HepG2 (cell line): ENCODE results near the gene CDC42EP1. TPM values are rescaled to one million over a fixed set of nuclear protein-coding genes. Genes with fewer than 3 reads are reported as not detected.

ENCODE experiments used
- ATAC-seq: fragments of 200-7000 bp; cut with Tn5 transposase; 3 replicates; pipeline ENCODE4 v1.9.1; 2020; ENCODE audit warnings: mild to moderate bottlenecking, moderate library complexity
- BruUV-seq: library from RNA; stranded (reverse); fragments of 400-500 nt; replicated peaks from 2 replicates; lab custom pipeline; 2021; lab: Mats Ljungman, UMichigan
- CTCF ChIA-PET: fragments of 300-600 bp; formaldehyde crosslinking; extraction: SDS; loops from one replicate; lab custom pipeline; 2021; ENCODE audit warnings: low total read pairs, inconsistent platforms, low intra/inter-chr PET ratio; lab: Yijun Ruan, JAX
- POLR2A ChIA-PET: fragments of 350-600 bp; sonication (Branson Sonifier 250); formaldehyde crosslinking; loops from one replicate; lab custom pipeline; 2020; ENCODE audit warnings: antibody characterized with exemption, inconsistent platforms; lab: Yijun Ruan, JAX
- DNase-seq: peaks from one replicate; pipeline ENCODE4 v3.0.0-alpha.2; 2015; ENCODE audit warnings: low spot score
- FAIRE-seq: peaks from 3 replicates; lab custom pipeline; 2011; peaks lifted over from hg19 to GRCh38; lab: Jason Lieb, UNC
- H2AFZ ChIP-seq: one replicate; pipeline ENCODE4 v1.6.1; 2011; ENCODE audit warnings: low read length, inconsistent platforms
- H3K27ac ChIP-seq: fragments of 300-600 bp; 3 replicates; pipeline ENCODE4 v1.8.0; 2011; ENCODE audit warnings: mixed run types, mild to moderate bottlenecking, mixed read lengths, low read length, inconsistent platforms; ENCODE audit not compliant: insufficient read depth; ENCODE audit errors: extremely low read length
- H3K27me3 ChIP-seq, 2 experiments: fragments of 200-600 bp in 1 of 2; 2 replicates in 1 of 2; 3 replicates in 1 of 2; pipeline versions ENCODE4 v1.6.0 to v1.8.0; 2011; ENCODE audit warnings: low read length in 2 of 2, mild to moderate bottlenecking in 2 of 2, moderate library complexity in 2 of 2, inconsistent platforms in 1 of 2; ENCODE audit not compliant: insufficient read depth in 2 of 2, control insufficient read depth in 1 of 2
- H3K36me3 ChIP-seq, 2 experiments: fragments of 200-600 bp in 1 of 2; replicated peaks in 1 of 2; 2 replicates in 1 of 2; 3 replicates in 1 of 2; pipeline versions ENCODE4 v1.5.1 to v1.8.0; 2011; ENCODE audit warnings: low read length in 2 of 2, inconsistent platforms in 1 of 2; ENCODE audit not compliant: insufficient read depth in 2 of 2, control insufficient read depth in 1 of 2
- H3K4me1 ChIP-seq: 2 replicates; pipeline ENCODE4 v1.5.1; 2012; ENCODE audit warnings: low read length, inconsistent platforms; ENCODE audit not compliant: insufficient read depth
- H3K4me2 ChIP-seq: 2 replicates; pipeline ENCODE4 v1.6.0; 2011; ENCODE audit warnings: low read depth, low read length, inconsistent platforms
- H3K4me3 ChIP-seq, 3 experiments: fragments of 200-600 bp in 1 of 3; sonication (generic), shearing (Covaris generic) in 1 of 3; replicated peaks in 1 of 3; 2 replicates each; pipeline ENCODE4 v1.5.1; 2011 to 2016; ENCODE audit warnings: low read length in 3 of 3, inconsistent platforms in 2 of 3, low read depth in 2 of 3, mild to moderate bottlenecking in 2 of 3, control low read depth in 1 of 3, mixed read lengths in 1 of 3; ENCODE audit not compliant: insufficient read depth in 1 of 3
- H3K79me2 ChIP-seq: one replicate; pipeline ENCODE4 v1.6.1; 2011; ENCODE audit warnings: low read length, inconsistent platforms; ENCODE audit not compliant: insufficient read depth
- H3K9ac ChIP-seq: 2 replicates; pipeline ENCODE4 v1.6.0; 2011; ENCODE audit warnings: mild to moderate bottlenecking, low read depth, low read length, inconsistent platforms; ENCODE audit not compliant: insufficient read depth
- H3K9me3 ChIP-seq: 2 replicates; pipeline ENCODE4 v1.5.1; 2012; ENCODE audit warnings: mild to moderate bottlenecking, low read length
- H4K20me1 ChIP-seq: 2 replicates; pipeline ENCODE4 v1.6.0; 2011; ENCODE audit warnings: inconsistent platforms, mild to moderate bottlenecking, low read length, moderate library complexity; ENCODE audit not compliant: insufficient read depth
- ASH2L ChIP-seq: fragments of 300-600, 200-600 bp; sonication (generic); IDR thresholded peaks from 2 replicates; pipeline ENCODE4 v1.7.0; 2017; ENCODE audit warnings: low read depth, mild to moderate bottlenecking, moderate library complexity, mixed read lengths, low read length; ENCODE audit not compliant: insufficient read length
- CCAR2 ChIP-seq: fragments of 200-400 bp; formaldehyde crosslinking; optimal IDR thresholded peaks from 2 replicates; pipeline ENCODE3; 2018; ENCODE audit warnings: low read depth, mild to moderate bottlenecking, low read length, moderate library complexity
- HMG20A ChIP-seq: IDR thresholded peaks from 2 replicates; pipeline ENCODE4 v1.6.1; 2016; ENCODE audit warnings: borderline replicate concordance
- HNF4G ChIP-seq, 2 experiments: sonication (generic) in 1 of 2; formaldehyde crosslinking in 1 of 2; IDR thresholded peaks; 2 replicates each; pipeline versions ENCODE4 v1.4.0 to v1.6.1; 2011 to 2020; ENCODE audit warnings: borderline replicate concordance in 2 of 2, low read depth in 2 of 2, mild to moderate bottlenecking in 2 of 2, low read length in 1 of 2, missing genetic modification reagents in 1 of 2, moderate library complexity in 1 of 2
- HOXA7 ChIP-seq: sonication (generic); formaldehyde crosslinking; IDR thresholded peaks from 2 replicates; pipeline ENCODE4 v1.8.1; 2022; ENCODE audit warnings: mild to moderate bottlenecking, missing genetic modification reagents, moderate library complexity
- MTERF4 ChIP-seq: sonication (generic); formaldehyde crosslinking; IDR thresholded peaks from 2 replicates; pipeline ENCODE4 v1.8.0; 2023; ENCODE audit warnings: mild to moderate bottlenecking, missing genetic modification reagents
- PHF20 ChIP-seq: sonication (generic); formaldehyde crosslinking; IDR thresholded peaks from 2 replicates; pipeline ENCODE4 v1.5.0; 2020; ENCODE audit warnings: mild to moderate bottlenecking, missing genetic modification reagents
- RBM22 ChIP-seq: fragments of 200-400 bp; formaldehyde crosslinking; optimal IDR thresholded peaks from 2 replicates; pipeline ENCODE3; 2017; ENCODE audit warnings: mild to moderate bottlenecking, low read length, moderate library complexity
- SALL1 ChIP-seq: sonication (generic); formaldehyde crosslinking; IDR thresholded peaks from 2 replicates; pipeline ENCODE4 v1.8.0; 2022; ENCODE audit warnings: mild to moderate bottlenecking, missing genetic modification reagents
- SKI ChIP-seq: fragments of 450-650 bp; IDR thresholded peaks from one replicate; pipeline ENCODE4 v1.6.1; 2018; ENCODE audit warnings: mild to moderate bottlenecking; ENCODE audit not compliant: partially characterized antibody
- TIGD3 ChIP-seq: sonication (generic); formaldehyde crosslinking; IDR thresholded peaks from 2 replicates; pipeline ENCODE4 v1.5.1; 2020; ENCODE audit warnings: mild to moderate bottlenecking, missing genetic modification reagents, borderline replicate concordance
- UBTF ChIP-seq: sonication (generic); formaldehyde crosslinking; IDR thresholded peaks from 2 replicates; pipeline ENCODE4 v1.4.0; 2020; ENCODE audit warnings: mild to moderate bottlenecking, missing genetic modification reagents
- ZNF639 ChIP-seq: conservative IDR thresholded peaks from 2 replicates; pipeline ENCODE4 v1.6.1; 2018; ENCODE audit warnings: missing genetic modification reagents
- ZNF691 ChIP-seq: sonication (generic); formaldehyde crosslinking; IDR thresholded peaks from 2 replicates; pipeline ENCODE4 v1.4.0; 2020; ENCODE audit warnings: missing genetic modification reagents, low read depth, mild to moderate bottlenecking, borderline replicate concordance
- WGBS: methylation state at CpG from one replicate; pipeline ENCODE4 v1.1.6; 2017; ENCODE audit warnings: low lambda C conversion rate; 5-methylcytosine and 5-hydroxymethylcytosine counted together
- in situ Hi-C: cut with HindIII; loops from 2 replicates; pipeline ENCODE4 v1.10.0; 2017; ENCODE audit warnings: low pct_unique_long_range_greater_than_20kb; ENCODE audit not compliant: extremely low pct_ligation_motif_present
- intact Hi-C: fragments of 100-400 bp; cut with micrococcal nuclease; formaldehyde crosslinking; loops from one replicate; pipeline ENCODE4 v1.10.0; 2022; ENCODE audit not compliant: unreplicated experiment
- polyA plus RNA-seq, 8 experiments: library from polyadenylated mRNA; depleted of rRNA in 3 of 8; stranded (reverse) in 7 of 8; unstranded in 1 of 8; fragments of >200 nt; fragmentation: Illumina TruSeq in 4 of 8; extraction: Trizol in 4 of 8; gene quantifications; 2 replicates each; pipeline versions ENCODE4 v1.2.1 to v1.2.3, GENCODE V29; 2011 to 2016; ENCODE audit warnings: low read depth in 4 of 8, missing spikeins in 1 of 8, mixed read lengths in 1 of 8; ENCODE audit not compliant: insufficient read depth in 1 of 8
- total RNA-seq, 5 experiments: library from RNA; depleted of rRNA; stranded (reverse); fragments of >200 nt; fragmentation: Illumina TruSeq; extraction: Trizol; gene quantifications; 2 replicates each; pipeline ENCODE4 v1.2.3, GENCODE V29; 2016; ENCODE audit warnings: low read depth in 1 of 5

The CDC42EP1 gene
- total and polyA plus RNA-seq, 2 of the 13 experiments (the other 11 are each of a cell fraction or from before 2014, with no cell fraction given): 17.1 to 29.5 TPM

- Histone ChIP-seq H3K36me3 (0 out of 5 replicates have a peak, but pooled peaks cover 0 to 3% of the 10 kb centered on the region in 2 experiments), H3K4me1 (peaks cover 46% of the 10 kb centered on the region), H3K9me3 (no peaks in the 10 kb centered on the region), H3K27me3 (peaks cover 2 to 5% of the 10 kb centered on the region in 2 experiments; a peak in 1 of 5 replicates), H4K20me1 (no peaks in the 10 kb centered on the region), H3K4me2 (peak within 1 kb of the TSS; percentile 90), H3K27ac (peak within 1 kb of the TSS; percentile 97), H2AFZ (peak within 1 kb of the TSS; percentile 90), H3K9ac (peak within 1 kb of the TSS; percentile 80), H3K79me2 (peaks cover 20% of the 10 kb centered on the region), H3K4me3 (peak within 1 kb of the TSS; percentile 78 to 92 (median 82))
- no TSS peak for BruUV-seq
- ChIA-PET POLR2A (interaction anchor here (0.6 to 6.0 kb wide), 43 partner anchors 9 to 256 kb away, joined by 3 to 75 read pairs (median 7); partner anchors contain the start of genes ANKRD54, CDC42EP1, GCAT and LGALS1), CTCF (no interaction called here)
- DNase-seq: peak; percentile 94
- in situ Hi-C loops: loop anchor here (10.0 kb wide), 1 partner anchor 64 kb away; no protein-coding TSS in a partner anchor
- 0% methylated on average over 12 of the region's 82 CpGs for WGBS
- intact Hi-C loops: loop anchor here (2.0 kb wide), 1 partner anchor 30 kb away; the partner anchor contains the start of gene SH3BP1
- FAIRE-seq: no peak
- peak; percentile 85 for ATAC-seq
- TF ChIP-seq TIGD3 (CRISPR knock-in tag) (no peak), ZNF691 (CRISPR knock-in tag) (peak; percentile 42; the same call in 1 of the 2 replicates), CCAR2 (no peak), PHF20 (peak; percentile 89), ASH2L (peak; percentile 94), SKI (no peak), HOXA7 (CRISPR knock-in tag) (no peak), UBTF (CRISPR knock-in tag) (peak; percentile 57; the same call in 1 of the 2 replicates), ZNF639 (CRISPR knock-in tag) (peak; percentile 99), HNF4G (IDR thresholded peaks at IDR 0.05; ENCODE audit: borderline replicate concordance, low read depth, low read length) (peak; percentile 18; the same call in 1 of the 2 replicates), HNF4G (CRISPR knock-in tag; IDR thresholded peaks at IDR 0.05; ENCODE audit: borderline replicate concordance, low read depth) (no peak), SALL1 (CRISPR knock-in tag) (peak; percentile 44), HMG20A (no peak; the same call in 1 of the 2 replicates), RBM22 (no peak), MTERF4 (no peak; the same call in 1 of the 2 replicates)
These were observed 48.4 kb downstream of the CDC42EP1 start, which contains the start of gene GGA1 for GRCh38 chr22:37608477-37609239. Gene GGA1, plus strand, starts transcription at chr22:37608834. Its CDS starts 27 bp downstream, at chr22:37608861.
